ENCODE data around the gene CFTR. TPM values are rescaled to one million over a fixed set of nuclear protein-coding genes. Genes with fewer than 3 reads are reported as not detected.
A peak's percentile ranks its signal among the peaks of the same experiment; 100 is the strongest.

The CFTR gene
- total RNA-seq, 2 donors from 2014 or later = 121 to 127 TPM

DNA sequence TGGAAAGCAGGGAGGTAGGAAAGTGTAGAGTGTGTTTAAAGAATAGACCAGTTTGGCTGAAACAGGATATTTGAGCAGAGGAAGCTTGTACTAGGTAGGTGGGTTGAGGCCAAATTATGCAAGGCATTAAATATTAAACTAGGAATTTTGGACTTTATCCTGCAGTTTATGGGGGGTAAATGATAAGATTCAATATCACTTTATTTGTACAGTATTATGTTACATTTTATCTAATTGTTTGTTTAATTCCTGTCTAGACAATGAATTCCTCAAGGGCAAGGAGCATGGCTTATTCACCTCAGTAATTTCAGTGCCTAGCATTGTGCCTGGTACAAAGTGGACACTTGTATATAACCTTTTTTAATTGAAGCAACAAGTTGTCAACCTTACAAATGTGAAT, 125.9 kb downstream of the CFTR start:
- Histone ChIP-seq H3K27ac (peak overlapping the region; percentile 15), H3K4me3 (no peak overlapping the region), H3K36me3 (no peaks in the 10 kb centered on the region), H3K9me3 (no peaks in the 10 kb centered on the region), H3K4me1 (peaks cover 12% of the 10 kb centered on the region), H3K27me3 (no peaks in the 10 kb centered on the region), H3K9ac (ENCODE audit: low read depth in 2 of 2, low read length in 2 of 2) (no peak overlapping the region)
- TF ChIP-seq, protein P1, sequence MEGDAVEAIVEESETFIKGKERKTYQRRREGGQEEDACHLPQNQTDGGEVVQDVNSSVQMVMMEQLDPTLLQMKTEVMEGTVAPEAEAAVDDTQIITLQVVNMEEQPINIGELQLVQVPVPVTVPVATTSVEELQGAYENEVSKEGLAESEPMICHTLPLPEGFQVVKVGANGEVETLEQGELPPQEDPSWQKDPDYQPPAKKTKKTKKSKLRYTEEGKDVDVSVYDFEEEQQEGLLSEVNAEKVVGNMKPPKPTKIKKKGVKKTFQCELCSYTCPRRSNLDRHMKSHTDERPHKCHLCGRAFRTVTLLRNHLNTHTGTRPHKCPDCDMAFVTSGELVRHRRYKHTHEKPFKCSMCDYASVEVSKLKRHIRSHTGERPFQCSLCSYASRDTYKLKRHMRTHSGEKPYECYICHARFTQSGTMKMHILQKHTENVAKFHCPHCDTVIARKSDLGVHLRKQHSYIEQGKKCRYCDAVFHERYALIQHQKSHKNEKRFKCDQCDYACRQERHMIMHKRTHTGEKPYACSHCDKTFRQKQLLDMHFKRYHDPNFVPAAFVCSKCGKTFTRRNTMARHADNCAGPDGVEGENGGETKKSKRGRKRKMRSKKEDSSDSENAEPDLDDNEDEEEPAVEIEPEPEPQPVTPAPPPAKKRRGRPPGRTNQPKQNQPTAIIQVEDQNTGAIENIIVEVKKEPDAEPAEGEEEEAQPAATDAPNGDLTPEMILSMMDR (IDR thresholded peaks at IDR 0.05) = no peak
- intact Hi-C loops (cut with DNase I) = no loop called here
- DNase-seq = no peak

DNA sequence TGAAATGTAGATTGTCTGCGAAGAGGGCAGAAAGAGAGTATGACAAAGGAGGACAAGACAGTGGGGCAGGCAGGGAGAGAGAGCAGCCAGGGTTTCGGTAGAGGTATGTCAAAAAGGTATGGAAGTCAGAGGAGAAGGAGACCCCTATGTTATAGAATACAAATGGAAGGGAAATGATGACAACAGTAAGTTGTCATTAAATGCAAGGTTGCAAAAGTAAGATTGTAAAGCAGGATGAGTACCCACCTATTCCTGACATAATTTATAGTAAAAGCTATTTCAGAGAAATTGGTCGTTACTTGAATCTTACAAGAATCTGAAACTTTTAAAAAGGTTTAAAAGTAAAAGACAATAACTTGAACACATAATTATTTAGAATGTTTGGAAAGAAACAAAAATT, 126.3 kb downstream of the CFTR start:
- H3K36me3 ChIP-seq = no peaks in the 10 kb centered on the region
- H3K4me3 ChIP-seq = no peak overlapping the region
- H3K9me3 ChIP-seq = no peaks in the 10 kb centered on the region
- intact Hi-C loops (cut with DNase I) = no loop called here
- H3K9ac ChIP-seq (ENCODE audit: low read depth in 2 of 2, low read length in 2 of 2) = no peak overlapping the region
- TF ChIP-seq, protein P1 (IDR thresholded peaks at IDR 0.05) = no peak
- H3K4me1 ChIP-seq = peaks cover 12% of the 10 kb centered on the region
- no peak overlapping the region for H3K27ac ChIP-seq
- DNase-seq = no peak
- H3K27me3 ChIP-seq = no peaks in the 10 kb centered on the region

DNA sequence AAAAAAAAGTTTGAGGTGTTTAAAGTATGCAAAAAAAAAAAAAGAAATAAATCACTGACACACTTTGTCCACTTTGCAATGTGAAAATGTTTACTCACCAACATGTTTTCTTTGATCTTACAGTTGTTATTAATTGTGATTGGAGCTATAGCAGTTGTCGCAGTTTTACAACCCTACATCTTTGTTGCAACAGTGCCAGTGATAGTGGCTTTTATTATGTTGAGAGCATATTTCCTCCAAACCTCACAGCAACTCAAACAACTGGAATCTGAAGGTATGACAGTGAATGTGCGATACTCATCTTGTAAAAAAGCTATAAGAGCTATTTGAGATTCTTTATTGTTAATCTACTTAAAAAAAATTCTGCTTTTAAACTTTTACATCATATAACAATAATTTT, 130.6 kb downstream of the CFTR start:
- Histone ChIP-seq H3K9me3 (no peaks in the 10 kb centered on the region), H3K27me3 (no peaks in the 10 kb centered on the region), H3K4me1 (peaks cover 2% of the 10 kb centered on the region), H3K4me3 (no peak overlapping the region), H3K9ac (ENCODE audit: low read depth in 2 of 2, low read length in 2 of 2) (no peak overlapping the region), H3K36me3 (no peaks in the 10 kb centered on the region), H3K27ac (no peak overlapping the region)
- no peak for DNase-seq
- TF ChIP-seq, protein P1 (IDR thresholded peaks at IDR 0.05) = no peak
- intact Hi-C loops (cut with DNase I) = no loop called here

DNA sequence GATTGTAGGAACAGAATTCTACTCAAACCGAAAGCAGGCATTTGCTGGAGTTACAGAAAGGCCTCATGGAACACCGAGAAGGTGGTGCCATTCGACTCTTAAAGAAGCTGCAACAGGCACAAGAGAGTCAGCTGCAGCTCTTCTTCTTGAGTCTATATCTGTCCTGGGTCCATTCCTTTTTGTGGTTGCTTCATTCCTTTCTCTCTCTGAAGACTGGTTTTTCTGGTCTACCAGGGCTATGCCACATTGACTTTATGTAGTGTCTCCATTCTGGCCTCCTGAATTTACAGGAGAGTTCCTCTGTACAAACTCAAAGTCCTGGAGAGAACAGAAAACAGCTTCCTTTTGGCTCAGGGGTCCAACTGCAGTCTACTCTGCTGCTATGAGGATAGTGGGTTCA, 132.8 kb downstream of the CFTR start:
- TF ChIP-seq, protein P1 (IDR thresholded peaks at IDR 0.05) = no peak
- intact Hi-C loops (cut with DNase I) = no loop called here
- Histone ChIP-seq H3K4me3 (no peak overlapping the region), H3K4me1 (no peaks in the 10 kb centered on the region), H3K9ac (ENCODE audit: low read depth in 2 of 2, low read length in 2 of 2) (no peak overlapping the region), H3K27me3 (no peaks in the 10 kb centered on the region), H3K9me3 (no peaks in the 10 kb centered on the region), H3K36me3 (no peaks in the 10 kb centered on the region), H3K27ac (no peak overlapping the region)
- no peak for DNase-seq

DNA sequence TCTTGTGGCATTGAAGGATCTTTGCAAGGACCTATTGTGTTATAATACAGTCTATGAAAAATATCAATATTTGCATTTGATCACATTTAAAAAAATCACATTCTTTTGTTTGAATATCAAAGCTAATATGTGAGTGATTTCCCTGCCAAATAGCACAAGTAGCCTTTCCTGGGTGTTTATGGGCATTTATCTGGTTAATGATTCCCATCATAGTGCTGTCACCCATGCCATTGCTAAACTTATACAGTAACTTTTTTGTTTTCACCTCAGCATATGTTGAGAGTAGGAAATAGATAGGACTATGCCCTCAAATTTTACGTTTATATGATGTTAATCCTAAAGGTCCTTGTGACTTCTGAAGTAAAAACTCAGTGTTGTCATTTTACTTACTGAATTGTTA, 136.9 kb downstream of the CFTR start:
- Histone ChIP-seq H3K27me3 (no peaks in the 10 kb centered on the region), H3K36me3 (no peaks in the 10 kb centered on the region), H3K4me1 (no peaks in the 10 kb centered on the region), H3K9ac (ENCODE audit: low read depth in 2 of 2, low read length in 2 of 2) (no peak overlapping the region), H3K27ac (peak overlapping the region; percentile 53), H3K9me3 (no peaks in the 10 kb centered on the region), H3K4me3 (no peak overlapping the region)
- intact Hi-C loops (cut with DNase I) = no loop called here
- TF ChIP-seq, protein P1 (IDR thresholded peaks at IDR 0.05) = no peak
- DNase-seq = no peak

DNA sequence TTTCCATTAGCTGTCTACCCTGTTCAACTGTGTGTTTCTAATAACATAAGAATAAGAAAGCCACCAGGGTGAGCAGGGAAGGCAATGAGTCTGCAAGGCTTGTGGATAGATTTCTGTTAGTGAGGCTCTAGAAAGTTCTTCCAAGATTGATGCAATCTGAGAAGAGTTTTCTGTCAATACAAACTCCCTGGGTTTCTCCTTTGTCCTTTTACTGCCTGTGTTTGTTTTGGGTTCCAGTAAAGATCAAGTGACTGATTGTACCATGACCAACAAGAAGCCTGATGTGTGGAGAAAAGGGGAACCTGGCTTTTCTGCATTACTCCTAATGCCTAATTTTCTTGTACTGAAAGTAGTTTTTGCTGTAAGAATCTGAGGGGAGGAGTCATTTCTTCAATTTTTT, 139.9 kb downstream of the CFTR start:
- intact Hi-C loops (cut with DNase I) = no loop called here
- no peak for DNase-seq
- Histone ChIP-seq H3K9me3 (no peaks in the 10 kb centered on the region), H3K4me1 (no peaks in the 10 kb centered on the region), H3K36me3 (no peaks in the 10 kb centered on the region), H3K4me3 (no peak overlapping the region), H3K27me3 (no peaks in the 10 kb centered on the region), H3K9ac (ENCODE audit: low read depth in 2 of 2, low read length in 2 of 2) (no peak overlapping the region), H3K27ac (no peak overlapping the region)
- TF ChIP-seq, protein P1 (IDR thresholded peaks at IDR 0.05) = no peak

Measured in colonic mucosa (tissue), 4 donors.